GM12878 (cell line): ENCODE measurements around the gene COL18A1. TPM values are rescaled to one million over a fixed set of nuclear protein-coding genes. Genes with fewer than 3 reads are reported as not detected.
A peak's percentile ranks its signal among the peaks of the same experiment; 100 is the strongest.

Experiments used
- ATAC-seq: fragments of 200-7000 bp; cut with Tn5 transposase; 3 replicates; pipeline ENCODE4 v1.9.1; 2020; ENCODE audit warnings: mild to moderate bottlenecking, moderate library complexity
- BruUV-seq: library from RNA; stranded (reverse); fragments of 400-500 nt; replicated peaks from 2 replicates; lab custom pipeline; 2021; lab: Mats Ljungman, UMichigan
- CTCF ChIA-PET: fragments of 300-600 bp; sonication (Branson Sonifier 250); formaldehyde crosslinking; extraction: SDS; loops from one replicate; lab custom pipeline; 2021; ENCODE audit warnings: inconsistent platforms; lab: Yijun Ruan, JAX
- POLR2A ChIA-PET: fragments of 350-600 bp; formaldehyde crosslinking; extraction: SDS; loops from one replicate; lab custom pipeline; 2021; ENCODE audit warnings: inconsistent platforms; lab: Charles Lee
- RAD21 ChIA-PET: fragments of 300-600 bp; sonication (Branson Sonifier 250); formaldehyde crosslinking; loops from one replicate; lab custom pipeline; 2023; ENCODE audit warnings: antibody characterized with exemption; ENCODE audit not compliant: unreplicated experiment; lab: Charles Lee
- SMC1A ChIA-PET: fragments of 300-600 bp; sonication (Branson Sonifier 250); formaldehyde crosslinking; loops from one replicate; lab custom pipeline; 2023; ENCODE audit not compliant: unreplicated experiment, uncharacterized antibody; lab: Charles Lee
- DNase-seq: peaks from one replicate; pipeline ENCODE4 v3.0.0-alpha.2; 2011; ENCODE audit warnings: low read depth, low spot score
- FAIRE-seq: peaks from 3 replicates; lab custom pipeline; 2011; peaks lifted over from hg19 to GRCh38; lab: Jason Lieb, UNC
- H2AFZ ChIP-seq: 2 replicates; pipeline ENCODE4 v1.6.0; 2011; ENCODE audit warnings: low read depth, low read length, control low read depth; ENCODE audit not compliant: control insufficient read depth
- H3K27ac ChIP-seq: 2 replicates; pipeline ENCODE4 v1.5.1; 2011; ENCODE audit warnings: control low read depth; ENCODE audit not compliant: control insufficient read depth, insufficient read depth
- H3K27me3 ChIP-seq, 2 experiments: replicated peaks in 1 of 2; 2 replicates each; pipeline versions ENCODE4 v1.6.0 to v1.6.1; 2011; ENCODE audit warnings: low read length in 1 of 2; ENCODE audit not compliant: control insufficient read depth in 2 of 2, insufficient read depth in 2 of 2
- H3K36me3 ChIP-seq, 2 experiments: 2 replicates each; pipeline ENCODE4 v1.5.1; 2011; ENCODE audit warnings: low read length in 1 of 2; ENCODE audit not compliant: control insufficient read depth in 2 of 2, insufficient read depth in 2 of 2
- H3K4me1 ChIP-seq: 2 replicates; pipeline ENCODE4 v1.6.1; 2011; ENCODE audit warnings: mild to moderate bottlenecking, low read length, moderate library complexity, mixed read lengths; ENCODE audit not compliant: control insufficient read depth, insufficient read depth
- H3K4me2 ChIP-seq: 2 replicates; pipeline ENCODE4 v1.6.0; 2011; ENCODE audit warnings: control low read depth; ENCODE audit not compliant: control insufficient read depth, insufficient read depth
- H3K4me3 ChIP-seq: fragments of 200-600 bp; sonication (generic); 2 replicates; pipeline ENCODE4 v1.5.1; 2016
- H3K79me2 ChIP-seq: 2 replicates; pipeline ENCODE4 v1.6.0; 2011; ENCODE audit warnings: low read length; ENCODE audit not compliant: control insufficient read depth, insufficient read depth
- H3K9ac ChIP-seq: 2 replicates; pipeline ENCODE4 v1.8.0; 2011; ENCODE audit warnings: low read length, control low read depth, mixed read lengths; ENCODE audit not compliant: control insufficient read depth, insufficient read depth
- H3K9me3 ChIP-seq: replicated peaks from 3 replicates; pipeline ENCODE4 v1.5.1; 2011; ENCODE audit warnings: mild to moderate bottlenecking, low read length; ENCODE audit not compliant: control insufficient read depth, insufficient read depth
- H4K20me1 ChIP-seq: 2 replicates; pipeline ENCODE4 v1.6.0; 2011; ENCODE audit not compliant: control insufficient read depth, insufficient read depth
- EGR1 ChIP-seq, 2 experiments: IDR thresholded peaks; 1 replicate in 1 of 2; 2 replicates in 1 of 2; pipeline ENCODE4 v1.6.1; 2011 to 2012; ENCODE audit warnings: low read depth in 2 of 2, low read length in 2 of 2, borderline replicate concordance in 1 of 2, mild to moderate bottlenecking in 1 of 2, moderate library complexity in 1 of 2
- ETV6 ChIP-seq, 2 experiments: fragments of 450-650 bp in 1 of 2; IDR thresholded peaks in 1 of 2; conservative IDR thresholded peaks in 1 of 2; 2 replicates each; pipeline ENCODE4 v1.6.1; 2014; ENCODE audit warnings: antibody characterized with exemption in 1 of 2, borderline replicate concordance in 1 of 2, low read depth in 1 of 2, mild to moderate bottlenecking in 1 of 2, moderate library complexity in 1 of 2
- HDAC2 ChIP-seq: fragments of 200-600 bp; sonication (generic); IDR thresholded peaks from 2 replicates; pipeline ENCODE4 v1.6.1; 2017
- HDAC6 ChIP-seq: fragments of 200-600 bp; sonication (generic); IDR thresholded peaks from one replicate; pipeline ENCODE4 v1.8.0; 2017; ENCODE audit warnings: antibody characterized with exemption; ENCODE audit not compliant: unreplicated experiment
- JUND ChIP-seq: IDR thresholded peaks from 2 replicates; pipeline ENCODE4 v1.6.1; 2012; ENCODE audit warnings: low read depth, mild to moderate bottlenecking, low read length, improper control_type of control experiment, moderate library complexity
- MTA3 ChIP-seq: IDR thresholded peaks from 2 replicates; pipeline ENCODE4 v1.6.1; 2012; ENCODE audit warnings: low read length, inconsistent platforms, borderline replicate concordance
- MYC ChIP-seq: IDR thresholded peaks from 2 replicates; pipeline ENCODE4 v1.6.1; 2011; ENCODE audit warnings: mild to moderate bottlenecking, low read length, moderate library complexity, inconsistent platforms; ENCODE audit not compliant: insufficient read depth, insufficient replicate concordance, insufficient read length, severe bottlenecking
- PML ChIP-seq: IDR thresholded peaks from 2 replicates; pipeline ENCODE4 v1.6.1; 2012; ENCODE audit warnings: low read length, inconsistent platforms
- SIX5 ChIP-seq: IDR thresholded peaks from 2 replicates; pipeline ENCODE4 v1.6.1; 2011; ENCODE audit warnings: mild to moderate bottlenecking, low read depth, low read length, moderate library complexity; ENCODE audit not compliant: severe bottlenecking
- STAT1 ChIP-seq: fragments of 450-650 bp; conservative IDR thresholded peaks from 2 replicates; pipeline ENCODE4 v1.6.1; 2014; ENCODE audit warnings: antibody characterized with exemption, mild to moderate bottlenecking
- STAT3 ChIP-seq: IDR thresholded peaks from 2 replicates; pipeline ENCODE4 v1.6.1; 2011; ENCODE audit warnings: low read depth, low read length, improper control_type of control experiment
- TCF3 ChIP-seq: IDR thresholded peaks from 2 replicates; pipeline ENCODE4 v1.6.1; 2012; ENCODE audit warnings: low read depth, mild to moderate bottlenecking, low read length, borderline replicate concordance; ENCODE audit not compliant: insufficient read depth
- ZNF24 ChIP-seq: fragments of 450-650 bp; IDR thresholded peaks from 2 replicates; pipeline ENCODE4 v1.6.1; 2017; ENCODE audit warnings: antibody characterized with exemption, mild to moderate bottlenecking
- ZNF687 ChIP-seq: fragments of 450-650 bp; IDR thresholded peaks from 2 replicates; pipeline ENCODE4 v1.6.1; 2017; ENCODE audit warnings: mild to moderate bottlenecking, moderate library complexity
- WGBS: methylation state at CpG from one replicate; pipeline ENCODE4 v1.1.6; 2016; ENCODE audit warnings: low lambda C conversion rate; ENCODE audit not compliant: insufficient replicate concordance, insufficient coverage; ENCODE audit errors: missing lambda C conversion rate; 5-methylcytosine and 5-hydroxymethylcytosine counted together
- in situ Hi-C: fragments of 300-500 bp; cut with MboI; formaldehyde crosslinking; loops from 9 replicates; pipeline ENCODE4 v1.14.3; 2018; ENCODE audit warnings: mixed read lengths
- intact Hi-C: fragments of 100-400 bp; cut with micrococcal nuclease; formaldehyde crosslinking; loops from one replicate; pipeline ENCODE4 v1.14.2; 2022; ENCODE audit not compliant: unreplicated experiment
- polyA plus RNA-seq, 11 experiments: library from polyadenylated mRNA; depleted of rRNA in 4 of 11; unstranded in 6 of 11; stranded (reverse) in 5 of 11; fragments of >200 nt; fragmentation: Nextera tagmentation in 4 of 11; fragmentation: Illumina TruSeq in 1 of 11; extraction: Ambion mirVana in 4 of 11; extraction: Trizol in 1 of 11; gene quantifications; 1 replicate in 1 of 11; 2 replicates in 10 of 11; pipeline versions ENCODE4 v1.2.1 to v1.2.3, GENCODE V29; 2011 to 2016; ENCODE audit warnings: inconsistent platforms in 2 of 11, missing spikeins in 2 of 11, low read depth in 1 of 11
- total RNA-seq, 4 experiments: library from RNA; depleted of rRNA in 3 of 4; stranded (reverse); fragments of >200 nt in 3 of 4; fragmentation: Illumina TruSeq in 1 of 4; extraction: Trizol in 1 of 4; gene quantifications; 2 replicates each; pipeline versions ENCODE4 v1.2.1 to v1.2.3, GENCODE V29; 2013 to 2021
- TF ChIP-seq, protein P1 (sequence below): IDR thresholded peaks from 2 replicates; pipeline ENCODE4 v1.6.1; 2011; ENCODE audit warnings: low read depth, mild to moderate bottlenecking, low read length, moderate library complexity, borderline replicate concordance; ENCODE audit errors: extremely low read depth
- TF ChIP-seq, protein P2 (sequence below): fragments of 450-650 bp; IDR thresholded peaks from 2 replicates; pipeline ENCODE4 v1.6.1; 2017; ENCODE audit warnings: mild to moderate bottlenecking

COL18A1 gene
- total and polyA plus RNA-seq, 10 of the 15 experiments (the other 5 are each of a cell fraction or from before 2014, with no cell fraction given) = under 0.01 to 0.49 (median 0.09) TPM; not detected in 3

DNA sequence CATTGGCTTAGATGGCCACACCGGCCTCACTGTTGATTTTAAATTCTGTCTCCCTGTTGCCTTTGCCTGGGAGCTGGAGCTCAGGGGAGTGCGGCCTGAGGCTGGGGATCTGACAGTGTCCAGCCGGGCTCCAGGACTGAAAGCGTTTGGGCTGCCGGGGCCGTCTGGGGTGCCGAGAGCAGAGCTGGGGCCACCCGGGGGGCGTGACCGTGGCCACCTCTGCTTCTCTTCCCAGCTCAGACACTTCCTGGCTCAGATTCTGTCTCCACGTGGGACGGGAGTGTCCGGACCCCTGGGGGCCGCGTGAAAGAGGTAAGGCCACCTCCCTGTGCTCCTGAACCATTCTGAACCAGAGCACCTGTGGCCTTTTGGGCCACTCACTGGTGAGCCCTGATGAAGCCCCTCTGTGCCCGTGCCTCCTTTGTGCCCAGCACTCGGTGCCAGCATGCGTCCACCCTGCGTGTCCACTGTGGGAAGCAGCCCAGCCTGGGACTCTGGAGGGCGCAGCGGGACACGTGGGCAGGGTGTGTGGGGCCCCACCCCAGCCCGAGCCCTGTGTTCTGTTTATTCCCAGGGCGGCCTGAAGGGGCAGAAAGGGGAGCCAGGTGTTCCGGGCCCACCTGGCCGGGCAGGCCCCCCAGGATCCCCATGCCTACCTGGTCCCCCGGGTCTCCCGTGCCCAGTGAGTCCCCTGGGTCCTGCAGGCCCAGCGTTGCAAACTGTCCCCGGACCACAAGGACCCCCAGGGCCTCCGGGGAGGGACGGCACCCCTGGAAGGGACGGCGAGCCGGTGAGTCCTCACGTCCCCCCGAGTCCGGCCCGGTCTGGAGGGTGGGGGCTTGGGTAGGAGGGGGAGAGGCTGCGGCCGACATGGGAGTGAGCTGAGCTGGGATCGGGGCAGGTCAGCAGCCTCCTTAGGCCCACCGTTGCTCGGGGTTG lies 72.5 kb downstream of the COL18A1 start:
- intact Hi-C loops = loop anchor here (10.0 kb wide), 2 partner anchors 67 to 347 kb away; partner anchors contain the start of gene SLC19A1
- DNase-seq = no peak

More for the DNA sequence above, 72.5 kb downstream of the COL18A1 start:
- no peak overlapping the region for H3K9ac ChIP-seq
- BruUV-seq = no TSS peak
- no peaks in the 10 kb centered on the region for H4K20me1 ChIP-seq
- H3K9me3 ChIP-seq = no peaks in the 10 kb centered on the region; the same call in 2 of the 3 replicates
- H3K36me3 ChIP-seq = no peaks in the 10 kb centered on the region
- H3K4me2 ChIP-seq = peak overlapping the region; percentile 79
- no peaks in the 10 kb centered on the region for H3K79me2 ChIP-seq
- H3K27ac ChIP-seq = no peak overlapping the region
- CTCF ChIA-PET = interaction anchor here (0.6 to 1.0 kb wide), 3 partner anchors 12 to 74 kb away, joined by 3 read pairs; no protein-coding TSS in a partner anchor
- no peaks in the 10 kb centered on the region for H3K27me3 ChIP-seq
- RAD21 ChIA-PET = no interaction called here
- POLR2A ChIA-PET = no interaction called here
- H3K4me1 ChIP-seq = peaks cover 6% of the 10 kb centered on the region; the same call in 1 of the 2 replicates
- SMC1A ChIA-PET = no interaction called here
- H2AFZ ChIP-seq = peak overlapping the region; percentile 84
- in situ Hi-C loops = no loop called here
- TF ChIP-seq PML (no peak), MYC (no peak), JUND (no peak), ZNF24 (no peak), TCF3 (no peak), EGR1 (IDR thresholded peaks at IDR 0.05; ENCODE audit: borderline replicate concordance in 1 of 2, low read depth in 2 of 2, low read length in 2 of 2) (no peak), ZNF687 (no peak), MTA3 (no peak), STAT3 (no peak), SIX5 (no peak), STAT1 (no peak), HDAC2 (no peak), HDAC6 (no peak), ETV6 (conservative IDR thresholded peaks at IDR 0.05 in 1 of 2, IDR thresholded peaks at IDR 0.05 in 1 of 2; ENCODE audit: borderline replicate concordance in 1 of 2, low read depth in 1 of 2) (no peak)
- TF ChIP-seq, protein P1, sequence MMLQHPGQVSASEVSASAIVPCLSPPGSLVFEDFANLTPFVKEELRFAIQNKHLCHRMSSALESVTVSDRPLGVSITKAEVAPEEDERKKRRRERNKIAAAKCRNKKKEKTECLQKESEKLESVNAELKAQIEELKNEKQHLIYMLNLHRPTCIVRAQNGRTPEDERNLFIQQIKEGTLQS = no peak
- TF ChIP-seq, protein P2, sequence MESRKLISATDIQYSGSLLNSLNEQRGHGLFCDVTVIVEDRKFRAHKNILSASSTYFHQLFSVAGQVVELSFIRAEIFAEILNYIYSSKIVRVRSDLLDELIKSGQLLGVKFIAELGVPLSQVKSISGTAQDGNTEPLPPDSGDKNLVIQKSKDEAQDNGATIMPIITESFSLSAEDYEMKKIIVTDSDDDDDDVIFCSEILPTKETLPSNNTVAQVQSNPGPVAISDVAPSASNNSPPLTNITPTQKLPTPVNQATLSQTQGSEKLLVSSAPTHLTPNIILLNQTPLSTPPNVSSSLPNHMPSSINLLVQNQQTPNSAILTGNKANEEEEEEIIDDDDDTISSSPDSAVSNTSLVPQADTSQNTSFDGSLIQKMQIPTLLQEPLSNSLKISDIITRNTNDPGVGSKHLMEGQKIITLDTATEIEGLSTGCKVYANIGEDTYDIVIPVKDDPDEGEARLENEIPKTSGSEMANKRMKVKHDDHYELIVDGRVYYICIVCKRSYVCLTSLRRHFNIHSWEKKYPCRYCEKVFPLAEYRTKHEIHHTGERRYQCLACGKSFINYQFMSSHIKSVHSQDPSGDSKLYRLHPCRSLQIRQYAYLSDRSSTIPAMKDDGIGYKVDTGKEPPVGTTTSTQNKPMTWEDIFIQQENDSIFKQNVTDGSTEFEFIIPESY = no peak
- ATAC-seq = no peak; the same call in 2 of the 3 replicates
- WGBS = 42% methylated on average over 41 of the region's 44 CpGs
- H3K4me3 ChIP-seq = no peak overlapping the region
- FAIRE-seq = no peak
